GM23338 (cell line): ENCODE results near the gene RAMP3. TPM values are rescaled to one million over a fixed set of nuclear protein-coding genes. Genes with fewer than 3 reads are reported as not detected.

Experiments
- ETS1 ChIP-seq: IDR thresholded peaks from 2 replicates; pipeline ENCODE4 v1.6.1; 2016; ENCODE audit warnings: antibody characterized with exemption
- EZH2 ChIP-seq: fragments of 200-600 bp; sonication (generic); IDR thresholded peaks from one replicate; pipeline ENCODE4 v1.8.0; 2017; ENCODE audit warnings: antibody characterized with exemption, mild to moderate bottlenecking, low read depth; ENCODE audit not compliant: unreplicated experiment
- EZH2phosphoT487 ChIP-seq: fragments of 200-600 bp; sonication (generic); IDR thresholded peaks from one replicate; pipeline ENCODE4 v1.8.1; 2018; ENCODE audit warnings: antibody characterized with exemption; ENCODE audit not compliant: unreplicated experiment
- POLR2AphosphoS5 ChIP-seq: IDR thresholded peaks from 2 replicates; pipeline ENCODE4 v1.6.1; 2016; ENCODE audit warnings: antibody characterized with exemption, low read depth
- STAT1 ChIP-seq: IDR thresholded peaks from one replicate; pipeline ENCODE4 v1.6.1; 2016; ENCODE audit warnings: antibody characterized with exemption; ENCODE audit not compliant: unreplicated experiment
- ZNF114 ChIP-seq: fragments of 250-450 bp; sonication (Bioruptor Pico); IDR thresholded peaks from 2 replicates; pipeline ENCODE4 v1.5.0; 2020; ENCODE audit warnings: mild to moderate bottlenecking, moderate library complexity
- ZNF462 ChIP-seq: fragments of 250-450 bp; sonication (Bioruptor Pico); IDR thresholded peaks from 2 replicates; pipeline ENCODE4 v1.5.0; 2020; ENCODE audit warnings: mild to moderate bottlenecking, moderate library complexity
- polyA plus RNA-seq: library from polyadenylated mRNA; unstranded; fragments of >200 nt; fragmentation: Nextera tagmentation; extraction: Ambion mirVana; gene quantifications from 2 replicates; pipeline ENCODE4 v1.2.1, GENCODE V29; 2016
- total RNA-seq: library from RNA; depleted of rRNA; stranded (reverse); fragments of >200 nt; shearing (Covaris generic); gene quantifications from 2 replicates; pipeline ENCODE4 v1.2.3, GENCODE V29; 2014
- TF ChIP-seq, protein P1 (sequence below), 2 experiments: fragments of 200-600 bp in 1 of 2; sonication (generic) in 1 of 2; conservative IDR thresholded peaks; 2 replicates each; pipeline versions ENCODE4 v1.5.1 to v1.6.1; 2016 to 2017; ENCODE audit warnings: antibody characterized with exemption in 2 of 2, low read depth in 2 of 2, mild to moderate bottlenecking in 2 of 2, moderate library complexity in 1 of 2

The RAMP3 gene
- total and polyA plus RNA-seq, 2 experiments from 2014 or later: 1.1 to 4.6 TPM

GRCh38 chr7:45162943-45163691 is 5.5 kb downstream of the RAMP3 start (continued):
- no peak for TF ChIP-seq ZNF462 (CRISPR knock-in tag)
- no peak for TF ChIP-seq EZH2
- no peak for TF ChIP-seq STAT1
- TF ChIP-seq ZNF114 (CRISPR knock-in tag): no peak
- no peak for TF ChIP-seq EZH2phosphoT487
- TF ChIP-seq ETS1: no peak
- TF ChIP-seq POLR2AphosphoS5: no peak
- TF ChIP-seq, protein P1, sequence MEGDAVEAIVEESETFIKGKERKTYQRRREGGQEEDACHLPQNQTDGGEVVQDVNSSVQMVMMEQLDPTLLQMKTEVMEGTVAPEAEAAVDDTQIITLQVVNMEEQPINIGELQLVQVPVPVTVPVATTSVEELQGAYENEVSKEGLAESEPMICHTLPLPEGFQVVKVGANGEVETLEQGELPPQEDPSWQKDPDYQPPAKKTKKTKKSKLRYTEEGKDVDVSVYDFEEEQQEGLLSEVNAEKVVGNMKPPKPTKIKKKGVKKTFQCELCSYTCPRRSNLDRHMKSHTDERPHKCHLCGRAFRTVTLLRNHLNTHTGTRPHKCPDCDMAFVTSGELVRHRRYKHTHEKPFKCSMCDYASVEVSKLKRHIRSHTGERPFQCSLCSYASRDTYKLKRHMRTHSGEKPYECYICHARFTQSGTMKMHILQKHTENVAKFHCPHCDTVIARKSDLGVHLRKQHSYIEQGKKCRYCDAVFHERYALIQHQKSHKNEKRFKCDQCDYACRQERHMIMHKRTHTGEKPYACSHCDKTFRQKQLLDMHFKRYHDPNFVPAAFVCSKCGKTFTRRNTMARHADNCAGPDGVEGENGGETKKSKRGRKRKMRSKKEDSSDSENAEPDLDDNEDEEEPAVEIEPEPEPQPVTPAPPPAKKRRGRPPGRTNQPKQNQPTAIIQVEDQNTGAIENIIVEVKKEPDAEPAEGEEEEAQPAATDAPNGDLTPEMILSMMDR (conservative IDR thresholded peaks at IDR 0.05; ENCODE audit: low read depth in 2 of 2): no peak
